ENCODE data around the gene NIPAL3.
A peak's percentile ranks its signal among the peaks of the same experiment; 100 is the strongest.
"Not testable (repeated sequence)": the region's sequence is repeated elsewhere in the genome, so short reads cannot be mapped to it uniquely, and the experiment has no call there.

The NIPAL3 gene

GRCh38 chr1:24484199-24484598 is 68.6 kb downstream of the NIPAL3 start:
- FAIRE-seq: no peak

DNA sequence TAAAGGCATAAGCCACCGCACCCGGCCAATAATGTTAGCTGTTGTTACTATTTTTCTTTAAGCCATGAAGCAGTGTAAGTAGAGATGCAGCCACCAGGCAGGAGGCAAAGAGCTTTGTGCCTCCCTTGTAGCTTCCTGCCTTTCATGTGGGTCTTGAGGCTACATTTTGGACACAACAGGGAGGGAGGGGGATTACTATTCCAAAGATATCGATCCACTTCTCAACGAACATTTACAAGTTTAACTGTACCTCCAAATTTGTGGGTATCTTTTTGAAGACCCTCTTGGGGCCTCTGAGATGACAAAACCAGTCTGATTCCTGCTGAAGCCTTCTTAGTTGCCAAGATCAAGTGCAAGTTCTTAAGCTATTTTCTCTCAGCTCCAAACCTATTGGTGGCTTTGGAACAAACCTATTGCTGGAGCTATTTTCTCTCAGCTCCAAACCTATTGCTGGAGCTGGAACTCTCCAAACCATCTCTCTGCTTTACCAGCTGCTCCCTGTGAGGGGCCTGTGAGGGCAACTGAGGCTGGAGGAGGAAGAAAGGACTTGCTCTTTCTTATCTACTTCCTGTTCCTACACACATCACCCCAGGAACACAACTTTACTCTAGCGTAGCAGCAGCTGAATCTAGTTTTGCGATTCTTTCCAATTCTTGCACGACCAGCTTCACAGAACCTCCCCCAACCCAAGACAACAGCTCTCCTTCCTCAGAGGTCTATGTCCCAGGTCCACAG is 70.9 kb downstream of the NIPAL3 start:
- DNase-seq (ENCODE audit: extremely low spot score, insufficient read length, low read depth) (no peak), FAIRE-seq (no peak)

More at GRCh38 chr1:24484199-24484598, 68.6 kb downstream of the NIPAL3 start:
- DNase-seq (ENCODE audit: extremely low spot score, insufficient read length, low read depth): no peak

GRCh38 chr1:24487455-24487854 is 71.9 kb downstream of the NIPAL3 start:
- FAIRE-seq (no peak), DNase-seq (ENCODE audit: extremely low spot score, insufficient read length, low read depth) (no peak)

- DNase-seq (ENCODE audit: extremely low spot score, insufficient read length, low read depth): not testable (repeated sequence)
- FAIRE-seq: peak; percentile 48
These were observed 72.6 kb downstream of the NIPAL3 start for GRCh38 chr1:24488159-24488558.

- no peak for FAIRE-seq
- DNase-seq (ENCODE audit: extremely low spot score, insufficient read length, low read depth): no peak
These were observed 74.1 kb downstream of the NIPAL3 start for GRCh38 chr1:24489674-24490073.

DNA sequence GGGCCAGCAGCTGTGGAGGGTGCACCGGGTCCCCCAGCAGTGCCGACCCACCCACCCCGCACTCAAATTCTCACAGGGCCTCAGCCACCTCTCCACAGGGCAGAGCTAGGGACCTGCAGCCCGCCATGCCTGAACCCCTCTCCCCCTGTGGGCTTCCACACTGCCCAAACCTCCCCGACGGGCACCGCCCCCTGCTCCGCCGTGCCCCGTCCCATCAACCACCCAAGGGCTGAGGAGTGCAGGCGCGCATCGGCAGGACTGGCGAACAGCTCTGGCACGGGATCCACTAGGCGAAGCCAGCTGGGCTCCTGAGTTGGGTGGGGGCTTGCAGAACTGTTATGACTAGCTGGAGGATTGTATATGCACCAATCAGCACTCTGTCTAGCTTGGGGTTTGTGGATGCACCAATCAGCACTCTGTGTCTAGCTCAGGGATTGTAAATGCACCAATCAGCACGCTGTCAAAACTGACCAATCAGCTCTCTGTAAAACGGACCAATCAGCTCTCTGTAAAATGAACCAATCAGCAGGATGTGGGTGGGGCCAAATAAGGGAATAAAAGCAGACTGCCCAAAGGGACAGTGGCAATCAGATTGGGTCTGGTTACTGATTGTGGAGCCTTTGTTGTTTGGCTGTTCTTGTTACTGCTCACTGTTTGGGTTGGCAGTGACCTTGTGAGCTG is 74.6 kb downstream of the NIPAL3 start:
- no peak for FAIRE-seq

GRCh38 chr1:24491577-24492360 is 76.2 kb downstream of the NIPAL3 start:
- no peak for DNase-seq (ENCODE audit: extremely low spot score, insufficient read length, low read depth)
- no peak for FAIRE-seq

More for the DNA sequence above, 74.6 kb downstream of the NIPAL3 start:
- DNase-seq (ENCODE audit: extremely low spot score, insufficient read length, low read depth): no peak

- DNase-seq (ENCODE audit: extremely low spot score, insufficient read length, low read depth); FAIRE-seq: not testable (repeated sequence)
These were observed 77.3 kb downstream of the NIPAL3 start for GRCh38 chr1:24492935-24493334.

DNA sequence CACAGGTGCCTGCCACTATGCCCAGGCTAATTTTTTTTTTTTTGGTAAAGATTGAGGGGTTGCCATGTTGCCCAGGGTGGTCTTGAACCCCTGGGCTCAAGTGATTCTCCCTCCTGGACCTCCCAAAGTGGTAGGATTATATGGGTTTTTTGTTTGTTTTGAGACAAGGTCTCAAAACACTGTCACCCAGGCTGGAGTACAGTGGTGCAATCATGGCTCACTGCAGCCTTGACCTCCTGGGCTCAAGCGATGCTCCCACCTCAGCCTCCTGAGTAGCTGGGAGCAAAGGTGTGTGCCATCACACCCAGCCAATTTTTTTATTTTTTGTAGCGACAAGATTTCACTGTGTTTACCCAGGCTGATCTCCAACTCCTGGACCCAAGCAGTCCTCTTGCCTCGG is 78.2 kb downstream of the NIPAL3 start:
- FAIRE-seq (no peak), DNase-seq (ENCODE audit: extremely low spot score, insufficient read length, low read depth) (no peak)

- FAIRE-seq: no peak
These were observed 83.0 kb downstream of the NIPAL3 start for GRCh38 chr1:24498589-24498988.

GRCh38 chr1:24500448-24501048 is 84.9 kb downstream of the NIPAL3 start:
- DNase-seq (ENCODE audit: extremely low spot score, insufficient read length, low read depth): no peak
- FAIRE-seq: no peak

More at GRCh38 chr1:24498589-24498988, 83.0 kb downstream of the NIPAL3 start:
- DNase-seq (ENCODE audit: extremely low spot score, insufficient read length, low read depth): no peak

DNA sequence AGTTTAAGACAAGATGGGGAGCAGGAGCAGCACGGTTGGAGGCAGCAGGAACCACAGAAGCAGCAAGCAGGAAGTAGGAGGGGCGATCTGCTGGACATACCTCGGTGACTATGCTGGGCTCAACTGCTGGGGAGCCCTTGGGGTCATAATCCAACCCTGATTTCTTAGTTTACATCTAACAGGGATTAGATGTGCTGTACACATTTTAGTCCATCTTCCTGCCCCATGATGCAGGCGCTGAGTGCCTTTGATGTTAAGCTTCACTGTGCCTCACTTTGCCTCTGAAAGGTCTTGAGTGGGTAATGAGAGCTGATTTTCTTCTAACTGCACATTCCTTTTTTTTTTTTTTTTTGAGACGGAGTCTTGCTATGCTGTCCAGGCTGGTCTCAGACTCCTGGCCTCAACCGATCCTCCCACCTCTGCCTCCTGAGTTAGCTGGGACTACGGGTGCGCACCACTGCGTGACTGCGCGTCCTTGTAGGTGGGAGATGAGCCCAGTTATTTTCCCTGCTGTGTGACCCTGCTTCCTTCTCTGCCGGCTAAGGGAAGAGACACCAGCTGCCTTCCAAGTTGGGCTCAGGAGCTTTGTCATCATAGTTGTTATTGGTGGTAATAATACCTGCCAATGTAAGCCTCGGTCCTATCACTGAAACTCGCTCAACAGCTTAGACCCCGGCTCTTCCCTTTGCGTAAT is 85.9 kb downstream of the NIPAL3 start:
- peak; percentile 77 for FAIRE-seq

DNA sequence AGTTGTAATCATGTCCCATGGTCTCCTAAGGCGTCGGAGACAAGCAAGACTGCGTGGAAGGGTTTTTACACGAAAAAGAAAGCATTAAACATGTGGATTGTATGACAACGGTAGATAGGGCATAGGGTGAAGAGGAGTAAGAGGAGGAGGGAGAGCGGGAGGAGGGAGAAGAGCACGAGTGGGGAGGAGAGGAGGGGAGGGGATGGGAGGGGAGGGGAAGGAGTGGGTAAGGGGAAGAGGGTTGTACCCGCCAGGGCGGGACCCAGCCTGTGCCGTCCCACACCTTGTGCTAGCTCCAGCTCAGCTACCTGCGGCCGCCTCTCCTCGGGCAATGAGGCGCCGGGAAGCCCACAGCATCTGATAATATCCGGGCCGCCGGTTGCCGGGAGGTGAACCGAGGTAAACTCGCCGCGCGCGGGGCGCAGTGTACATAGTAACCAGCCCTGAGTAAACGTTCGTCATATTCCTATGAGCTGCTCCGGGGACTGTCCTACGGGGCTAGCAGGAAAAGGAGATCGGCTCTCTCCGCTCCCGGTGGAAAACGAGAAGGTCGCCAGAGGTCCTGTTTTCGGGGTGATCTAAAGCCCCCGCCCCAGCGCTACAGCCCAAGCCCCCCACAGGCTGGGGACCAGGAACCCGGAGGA is 86.6 kb downstream of the NIPAL3 start:
- DNase-seq (ENCODE audit: extremely low spot score, insufficient read length, low read depth) (no peak), FAIRE-seq (no peak)

More for the DNA sequence above, 85.9 kb downstream of the NIPAL3 start:
- DNase-seq (ENCODE audit: extremely low spot score, insufficient read length, low read depth): no peak

GRCh38 chr1:24502709-24503058 is 87.1 kb downstream of the NIPAL3 start, which contains the start of gene RCAN3:
TSS of gene RCAN3 (plus strand) at chr1:24502836. CDS start at chr1:24514373, 11,537 bp downstream.
- DNase-seq (ENCODE audit: extremely low spot score, insufficient read length, low read depth): peak; percentile 74

GRCh38 chr1:24503059-24503751 is 87.6 kb downstream of the NIPAL3 start:
- DNase-seq (ENCODE audit: extremely low spot score, insufficient read length, low read depth): no peak
- no peak for FAIRE-seq

More at GRCh38 chr1:24502709-24503058, 87.1 kb downstream of the NIPAL3 start, which contains the start of gene RCAN3:
- FAIRE-seq: no peak

GRCh38 chr1:24503870-24504523 is 88.4 kb downstream of the NIPAL3 start:
- FAIRE-seq (no peak), DNase-seq (ENCODE audit: extremely low spot score, insufficient read length, low read depth) (no peak)

GRCh38 chr1:24504560-24504959 is 89.0 kb downstream of the NIPAL3 start:
- no peak for DNase-seq (ENCODE audit: extremely low spot score, insufficient read length, low read depth)
- FAIRE-seq: no peak

DNA sequence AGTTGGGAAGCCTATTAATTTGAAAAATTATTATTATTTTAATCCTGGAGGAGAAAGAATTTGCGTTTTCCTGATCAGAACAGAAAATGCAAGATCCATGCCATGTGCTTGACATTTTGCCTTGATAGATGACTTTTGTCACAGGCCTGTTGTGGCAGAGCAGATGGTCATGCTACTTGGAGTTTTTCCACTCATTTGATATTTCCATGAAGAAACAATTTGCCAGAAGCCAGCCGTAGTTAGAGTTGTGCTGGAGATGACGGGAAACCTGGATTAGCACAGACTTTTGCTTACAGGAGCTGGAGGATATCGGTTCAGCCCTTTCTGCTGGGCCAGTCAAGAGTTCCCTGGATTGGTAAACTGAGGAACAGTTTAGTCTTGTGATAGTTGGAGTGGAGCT is 90.2 kb downstream of the NIPAL3 start:
- FAIRE-seq (no peak), DNase-seq (ENCODE audit: extremely low spot score, insufficient read length, low read depth) (no peak)

All from GM18507 (cell line).